Karpas-422 (cell line): Measurements from ENCODE around the gene DDB1. TPM values are rescaled to one million over a fixed set of nuclear protein-coding genes. Genes with fewer than 3 reads are reported as not detected.

Source experiments
- DNase-seq: peaks from one replicate; pipeline ENCODE4 v3.0.0-alpha.2; 2015
- H2AFZ ChIP-seq: fragments of 200-600 bp; sonication (generic); 2 replicates; pipeline ENCODE4 v1.6.1; 2014; ENCODE audit warnings: antibody characterized with exemption, low read length, mixed read lengths
- H3K27ac ChIP-seq: fragments of 200-600 bp; sonication (generic); 2 replicates; pipeline ENCODE4 v1.5.1; 2014; ENCODE audit warnings: mild to moderate bottlenecking, low read length, moderate library complexity
- H3K27me3 ChIP-seq: fragments of 200-600 bp; sonication (generic); 2 replicates; pipeline ENCODE4 v1.6.1; 2014; ENCODE audit warnings: low read length, mixed read lengths
- H3K36me3 ChIP-seq: fragments of 200-600 bp; sonication (generic); 2 replicates; pipeline ENCODE4 v1.6.1; 2014; ENCODE audit warnings: low read length, mixed read lengths; ENCODE audit not compliant: insufficient read depth
- H3K4me1 ChIP-seq: fragments of 200-600 bp; sonication (generic); 2 replicates; pipeline ENCODE4 v1.6.1; 2014; ENCODE audit warnings: mild to moderate bottlenecking, low read length, mixed read lengths
- H3K4me2 ChIP-seq: fragments of 200-600 bp; sonication (generic); 2 replicates; pipeline ENCODE4 v1.6.1; 2014; ENCODE audit warnings: low read length, low read depth, mild to moderate bottlenecking; ENCODE audit not compliant: poor library complexity, severe bottlenecking
- H3K4me3 ChIP-seq: fragments of 200-600 bp; sonication (generic); 2 replicates; pipeline ENCODE4 v1.5.1; 2014; ENCODE audit warnings: mild to moderate bottlenecking, antibody characterized with exemption, low read length, mixed read lengths
- H3K79me2 ChIP-seq: fragments of 200-600 bp; sonication (generic); 2 replicates; pipeline ENCODE4 v1.6.1; 2014; ENCODE audit warnings: mild to moderate bottlenecking, low read length, mixed read lengths
- H3K9ac ChIP-seq: fragments of 200-600 bp; sonication (generic); 2 replicates; pipeline ENCODE4 v1.6.0; 2014; ENCODE audit warnings: low read length
- H3K9me2 ChIP-seq: fragments of 200-600 bp; sonication (generic), shearing (Covaris generic); replicated peaks from 2 replicates; pipeline ENCODE4 v1.6.0; 2014; ENCODE audit warnings: mild to moderate bottlenecking, low read length, moderate library complexity; ENCODE audit not compliant: insufficient read depth
- H3K9me3 ChIP-seq: fragments of 300-700, 200-600 bp; sonication (generic); 2 replicates; pipeline ENCODE4 v1.6.1; 2014; ENCODE audit warnings: low read length, mixed read lengths
- H4K20me1 ChIP-seq: fragments of 200-600 bp; sonication (generic); 2 replicates; pipeline ENCODE4 v1.6.1; 2014; ENCODE audit warnings: mild to moderate bottlenecking, antibody characterized with exemption, low read length, low read depth; ENCODE audit not compliant: insufficient read depth
- total RNA-seq: library from RNA; depleted of rRNA; stranded (reverse); fragments of >200 nt; shearing (Covaris generic); gene quantifications from 2 replicates; pipeline ENCODE4 v1.2.3, GENCODE V29; 2014; ENCODE audit warnings: low replicate concordance; rRNA removed

The DDB1 gene
- total RNA-seq: 100 and 163 TPM in 2 replicates

- DNase-seq: peak; percentile 98
- peak within 1 kb of the TSS; percentile 72 for H3K27ac ChIP-seq
- H3K9ac ChIP-seq: peak within 1 kb of the TSS; percentile 94
- H3K4me3 ChIP-seq: peak within 1 kb of the TSS; percentile 96
- H3K27me3 ChIP-seq: no peaks in the 10 kb centered on the region
- H3K79me2 ChIP-seq: peaks cover 66% of the 10 kb centered on the region
- H3K36me3 ChIP-seq: peaks cover 20% of the 10 kb centered on the region; the same call in 1 of the 2 replicates
- peak within 1 kb of the TSS; percentile 99 for H3K4me2 ChIP-seq
- H4K20me1 ChIP-seq: peaks cover 24% of the 10 kb centered on the region
- no peaks in the 10 kb centered on the region for H3K9me3 ChIP-seq
- H3K9me2 ChIP-seq: no peaks in the 10 kb centered on the region
- H3K4me1 ChIP-seq: peaks cover 45% of the 10 kb centered on the region
- peak within 1 kb of the TSS; percentile 53; the same call in 1 of the 2 replicates for H2AFZ ChIP-seq
Measured at GRCh38 chr11:61332797-61333549, at the start of gene DDB1, which contains the start of gene TKFC. Gene DDB1 (minus strand): TSS chr11:61333105. CDS start chr11:61332968, 137 bp downstream. Gene TKFC (plus strand): TSS chr11:61333228. CDS start chr11:61334729, 1,501 bp downstream.

- no peaks in the 10 kb centered on the region for H3K36me3 ChIP-seq
- H3K79me2 ChIP-seq: no peaks in the 10 kb centered on the region
- no peaks in the 10 kb centered on the region for H4K20me1 ChIP-seq
- peaks cover 3% of the 10 kb centered on the region; the same call in 1 of the 2 replicates for H3K4me1 ChIP-seq
- H3K9me2 ChIP-seq: no peaks in the 10 kb centered on the region
- no peak overlapping the region for H3K9ac ChIP-seq
- no peak overlapping the region for H3K27ac ChIP-seq
- DNase-seq: peak; percentile 29
- no peak overlapping the region for H3K4me3 ChIP-seq
- H3K9me3 ChIP-seq: no peaks in the 10 kb centered on the region
- no peak overlapping the region for H3K4me2 ChIP-seq
- H2AFZ ChIP-seq: no peak overlapping the region
- H3K27me3 ChIP-seq: no peaks in the 10 kb centered on the region
Measured at GRCh38 chr11:61380884-61381283, 48.0 kb upstream of the DDB1 start.

- H3K79me2 ChIP-seq: no peaks in the 10 kb centered on the region
- H4K20me1 ChIP-seq: no peaks in the 10 kb centered on the region
- H3K36me3 ChIP-seq: no peaks in the 10 kb centered on the region; the same call in 1 of the 2 replicates
- H3K4me2 ChIP-seq: no peak overlapping the region
- H3K4me1 ChIP-seq: no peaks in the 10 kb centered on the region
- no peaks in the 10 kb centered on the region for H3K9me2 ChIP-seq
- H3K9me3 ChIP-seq: no peaks in the 10 kb centered on the region
- DNase-seq: no peak
- H3K27ac ChIP-seq: no peak overlapping the region
- no peaks in the 10 kb centered on the region for H3K27me3 ChIP-seq
- no peak overlapping the region for H3K4me3 ChIP-seq
- H3K9ac ChIP-seq: no peak overlapping the region
- no peak overlapping the region for H2AFZ ChIP-seq
Measured at GRCh38 chr11:61378713-61379313, 45.9 kb upstream of the DDB1 start.

- Histone ChIP-seq H3K9me3 (no peaks in the 10 kb centered on the region), H3K27me3 (no peaks in the 10 kb centered on the region), H3K9ac (no peak overlapping the region), H3K9me2 (no peaks in the 10 kb centered on the region), H3K36me3 (peaks cover 4% of the 10 kb centered on the region; the same call in 1 of the 2 replicates), H3K4me2 (no peak overlapping the region), H4K20me1 (no peaks in the 10 kb centered on the region), H3K4me1 (no peaks in the 10 kb centered on the region), H2AFZ (no peak overlapping the region), H3K4me3 (no peak overlapping the region), H3K27ac (no peak overlapping the region), H3K79me2 (no peaks in the 10 kb centered on the region)
- no peak for DNase-seq
Measured at GRCh38 chr11:61377461-61378160, 44.7 kb upstream of the DDB1 start.

- no peak overlapping the region for H3K9ac ChIP-seq
- no peaks in the 10 kb centered on the region for H4K20me1 ChIP-seq
- no peak overlapping the region for H3K4me3 ChIP-seq
- DNase-seq: no peak
- H3K27me3 ChIP-seq: no peaks in the 10 kb centered on the region
- no peak overlapping the region for H3K4me2 ChIP-seq
- no peak overlapping the region for H3K27ac ChIP-seq
- H3K36me3 ChIP-seq: peaks cover 4% of the 10 kb centered on the region
- no peak overlapping the region for H2AFZ ChIP-seq
- no peaks in the 10 kb centered on the region for H3K9me2 ChIP-seq
- no peaks in the 10 kb centered on the region for H3K4me1 ChIP-seq
- H3K79me2 ChIP-seq: no peaks in the 10 kb centered on the region
- no peaks in the 10 kb centered on the region for H3K9me3 ChIP-seq
Measured at GRCh38 chr11:61375761-61376108, 42.8 kb upstream of the DDB1 start.

GRCh38 chr11:61372659-61373420 is 39.9 kb upstream of the DDB1 start:
- peaks cover 25% of the 10 kb centered on the region for H3K36me3 ChIP-seq
- H3K9me3 ChIP-seq: no peaks in the 10 kb centered on the region
- H3K9ac ChIP-seq: no peak overlapping the region
- no peaks in the 10 kb centered on the region for H3K79me2 ChIP-seq
- no peak overlapping the region for H3K4me2 ChIP-seq
- no peak overlapping the region for H3K4me3 ChIP-seq
- no peak for DNase-seq
- H3K9me2 ChIP-seq: no peaks in the 10 kb centered on the region
- no peaks in the 10 kb centered on the region for H3K27me3 ChIP-seq
- no peaks in the 10 kb centered on the region for H3K4me1 ChIP-seq
- no peaks in the 10 kb centered on the region for H4K20me1 ChIP-seq
- H3K27ac ChIP-seq: no peak overlapping the region
- no peak overlapping the region for H2AFZ ChIP-seq

GRCh38 chr11:61370349-61371005 is 37.6 kb upstream of the DDB1 start:
- H3K36me3 ChIP-seq: peaks cover 38% of the 10 kb centered on the region
- no peak overlapping the region for H3K27ac ChIP-seq
- no peak overlapping the region for H3K4me2 ChIP-seq

More at GRCh38 chr11:61370349-61371005, 37.6 kb upstream of the DDB1 start:
- Histone ChIP-seq H3K4me3 (no peak overlapping the region), H3K9ac (no peak overlapping the region), H4K20me1 (no peaks in the 10 kb centered on the region), H3K79me2 (0 out of 2 replicates have a peak, but pooled peaks cover 4% of the 10 kb centered on the region), H3K9me3 (no peaks in the 10 kb centered on the region), H3K4me1 (no peaks in the 10 kb centered on the region), H2AFZ (no peak overlapping the region), H3K9me2 (no peaks in the 10 kb centered on the region), H3K27me3 (no peaks in the 10 kb centered on the region)
- no peak for DNase-seq
